ENCODE data around the gene ADORA1.

DNA sequence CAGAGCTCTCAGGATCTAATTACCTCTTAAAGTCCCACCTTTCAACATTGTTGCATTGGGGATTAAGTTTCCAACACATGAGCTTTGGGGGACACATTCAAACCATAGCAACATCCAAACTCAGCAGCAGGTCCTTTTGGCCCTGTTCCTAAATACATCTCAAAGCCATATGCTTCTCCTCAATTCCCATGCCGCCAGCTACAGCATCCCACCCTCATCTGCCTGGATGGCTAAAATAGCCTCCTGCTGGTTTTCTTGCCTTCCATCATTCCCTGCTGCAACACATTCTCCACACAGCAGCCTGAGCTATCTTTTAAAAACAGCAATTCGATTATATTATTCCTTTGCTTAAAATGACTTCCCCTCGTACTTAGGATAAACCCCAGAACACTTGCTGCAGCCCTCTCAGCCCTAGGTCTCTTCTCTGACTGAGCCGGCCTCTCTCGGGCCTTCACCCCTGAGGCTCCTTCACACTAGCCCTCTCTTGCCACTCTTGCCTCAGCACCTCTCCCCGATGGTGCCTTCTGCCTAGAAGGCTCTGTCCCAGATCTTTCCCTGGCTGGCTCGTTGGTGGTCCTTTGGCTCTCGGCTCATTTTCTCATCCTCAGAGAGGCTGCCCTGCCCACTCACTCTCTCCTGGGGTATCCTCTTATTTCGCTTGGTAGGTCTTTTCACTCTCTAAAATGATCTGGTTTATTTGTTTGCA is 31.6 kb downstream of the ADORA1 start:
- TF ChIP-seq, protein P1, sequence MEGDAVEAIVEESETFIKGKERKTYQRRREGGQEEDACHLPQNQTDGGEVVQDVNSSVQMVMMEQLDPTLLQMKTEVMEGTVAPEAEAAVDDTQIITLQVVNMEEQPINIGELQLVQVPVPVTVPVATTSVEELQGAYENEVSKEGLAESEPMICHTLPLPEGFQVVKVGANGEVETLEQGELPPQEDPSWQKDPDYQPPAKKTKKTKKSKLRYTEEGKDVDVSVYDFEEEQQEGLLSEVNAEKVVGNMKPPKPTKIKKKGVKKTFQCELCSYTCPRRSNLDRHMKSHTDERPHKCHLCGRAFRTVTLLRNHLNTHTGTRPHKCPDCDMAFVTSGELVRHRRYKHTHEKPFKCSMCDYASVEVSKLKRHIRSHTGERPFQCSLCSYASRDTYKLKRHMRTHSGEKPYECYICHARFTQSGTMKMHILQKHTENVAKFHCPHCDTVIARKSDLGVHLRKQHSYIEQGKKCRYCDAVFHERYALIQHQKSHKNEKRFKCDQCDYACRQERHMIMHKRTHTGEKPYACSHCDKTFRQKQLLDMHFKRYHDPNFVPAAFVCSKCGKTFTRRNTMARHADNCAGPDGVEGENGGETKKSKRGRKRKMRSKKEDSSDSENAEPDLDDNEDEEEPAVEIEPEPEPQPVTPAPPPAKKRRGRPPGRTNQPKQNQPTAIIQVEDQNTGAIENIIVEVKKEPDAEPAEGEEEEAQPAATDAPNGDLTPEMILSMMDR (conservative IDR thresholded peaks at IDR 0.05; ENCODE audit: low read depth, low read length) = no peak
- no peak for TF ChIP-seq EZH2 (IDR thresholded peaks at IDR 0.05; ENCODE audit: borderline replicate concordance, low read depth, low read length, poor library complexity, severe bottlenecking)
